NCI-H2029 (cell line): ENCODE results near the gene GAB3.
"Not testable (repeated sequence)": the region's sequence is repeated elsewhere in the genome, so short reads cannot be mapped to it uniquely, and the experiment has no call there.

Experiments used
- DNase-seq: peaks from one replicate; lab custom pipeline; 2025; lab: John Stamatoyannopoulos, UW

GAB3 gene

GRCh38 chrX:154724993-154725756 is 25.7 kb downstream of the GAB3 start:
- no peak for DNase-seq

GRCh38 chrX:154721155-154721554 is 29.7 kb downstream of the GAB3 start:
- DNase-seq, result no peak

GRCh38 chrX:154720067-154720466 is 30.8 kb downstream of the GAB3 start:
- DNase-seq, result no peak

GRCh38 chrX:154719132-154719675 is 31.7 kb downstream of the GAB3 start:
- DNase-seq, result no peak

GRCh38 chrX:154718616-154719015 is 32.3 kb downstream of the GAB3 start:
- DNase-seq, result no peak

DNA sequence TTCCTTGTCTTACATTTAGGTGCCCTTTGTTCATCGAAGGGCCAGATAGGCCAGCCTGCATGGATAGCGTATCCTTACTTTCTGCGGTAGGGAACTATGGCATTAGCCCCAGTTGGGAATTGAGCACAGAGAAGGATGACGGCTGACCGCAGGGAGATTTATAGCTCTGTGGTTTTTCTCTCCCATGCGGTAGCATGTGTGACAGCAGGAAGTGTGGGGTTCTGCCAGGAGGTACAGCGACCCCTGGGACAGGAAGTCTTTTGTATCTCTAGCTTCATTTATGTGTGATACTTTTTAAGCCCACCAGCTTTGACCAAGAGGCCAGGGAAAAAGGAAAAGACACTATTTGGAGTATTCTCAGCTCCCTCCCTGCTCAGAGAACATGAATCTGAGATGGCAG is 33.1 kb downstream of the GAB3 start:
- no peak for DNase-seq

DNA sequence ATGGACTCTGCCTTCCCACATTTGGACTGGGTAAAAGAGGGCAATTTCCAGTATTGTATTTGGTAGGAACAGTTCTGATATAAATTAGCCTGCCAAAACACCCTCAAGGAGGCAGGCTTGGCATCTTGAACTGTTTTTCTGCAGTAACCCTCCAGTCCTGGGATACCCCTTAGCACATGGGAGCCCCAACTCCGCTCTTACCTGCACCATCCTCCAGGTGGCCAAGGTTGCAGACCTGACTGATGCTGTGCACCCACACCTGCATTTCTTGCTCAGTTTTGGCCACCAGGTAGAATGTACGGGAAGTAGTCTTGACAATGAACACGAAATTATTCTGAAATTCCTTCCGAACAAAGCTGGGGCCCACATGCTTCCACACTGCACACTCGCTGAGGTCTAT is 35.1 kb downstream of the GAB3 start:
- DNase-seq, result no peak

GRCh38 chrX:154714925-154715324 is 36.0 kb downstream of the GAB3 start:
- DNase-seq, result no peak

GRCh38 chrX:154712781-154713740 is 37.8 kb downstream of the GAB3 start:
- no peak for DNase-seq

DNA sequence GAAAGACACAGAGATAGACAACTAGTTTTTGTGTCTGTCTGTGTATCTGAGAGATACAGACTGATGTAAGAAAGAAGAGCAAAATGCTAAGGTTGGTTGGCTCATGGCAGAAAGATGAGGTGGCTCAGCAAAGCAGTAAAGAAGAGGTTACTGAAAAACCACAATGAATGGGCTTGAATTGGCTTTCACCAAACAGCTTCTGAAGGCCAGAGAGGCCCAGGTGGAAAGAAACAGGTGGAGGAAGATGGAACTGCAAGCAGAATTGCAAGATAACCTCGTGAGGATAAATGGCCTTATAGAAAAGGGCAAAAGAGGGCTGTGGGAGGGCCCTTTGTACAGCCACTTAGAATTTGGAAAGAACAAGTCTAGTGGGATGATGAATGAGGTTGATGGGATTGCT is 39.6 kb downstream of the GAB3 start:
- no peak for DNase-seq

DNA sequence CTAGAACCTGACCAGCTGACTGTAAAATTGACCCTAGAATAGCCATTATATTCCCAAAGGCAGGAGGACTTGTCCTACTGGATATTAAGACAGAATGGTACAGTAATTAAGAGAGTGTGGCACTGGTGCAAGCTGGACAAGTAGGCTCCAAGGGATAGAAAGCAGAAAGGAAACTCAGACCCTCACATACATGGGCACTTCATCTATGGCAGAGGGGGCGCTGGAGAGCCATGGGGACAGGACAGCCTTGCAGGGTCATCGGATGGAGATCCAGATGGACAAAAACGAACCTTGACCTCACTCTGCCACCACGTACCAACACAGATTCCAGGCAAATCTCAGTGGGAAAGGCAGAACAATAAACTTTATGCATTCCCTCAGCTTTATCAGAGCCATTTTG is 40.6 kb downstream of the GAB3 start:
- no peak for DNase-seq

- no peak for DNase-seq
Measured at GRCh38 chrX:154698630-154699248, 52.1 kb downstream of the GAB3 start.

DNA sequence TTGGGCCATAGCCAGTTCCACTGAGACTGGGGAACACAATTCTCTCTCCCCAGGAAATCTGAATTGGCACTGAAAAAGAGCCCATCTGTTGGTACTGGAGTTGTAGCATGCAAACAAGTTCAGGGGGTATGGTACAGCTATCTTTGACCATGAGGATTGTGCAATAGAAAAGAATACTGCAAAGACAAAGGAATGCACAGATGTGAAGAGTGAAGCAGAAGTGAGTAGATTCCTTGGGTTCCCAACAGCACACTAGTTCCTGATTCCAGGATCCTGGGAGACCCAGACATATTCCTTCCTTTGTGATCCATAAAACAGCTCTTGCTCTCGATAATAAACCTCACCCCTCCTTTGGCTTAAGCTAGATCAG is 54.2 kb downstream of the GAB3 start:
- no peak for DNase-seq

- no peak for DNase-seq
Measured at GRCh38 chrX:154695911-154696675, 54.8 kb downstream of the GAB3 start.

- DNase-seq, result no peak
Measured at GRCh38 chrX:154693394-154693793, 57.5 kb downstream of the GAB3 start.

DNA sequence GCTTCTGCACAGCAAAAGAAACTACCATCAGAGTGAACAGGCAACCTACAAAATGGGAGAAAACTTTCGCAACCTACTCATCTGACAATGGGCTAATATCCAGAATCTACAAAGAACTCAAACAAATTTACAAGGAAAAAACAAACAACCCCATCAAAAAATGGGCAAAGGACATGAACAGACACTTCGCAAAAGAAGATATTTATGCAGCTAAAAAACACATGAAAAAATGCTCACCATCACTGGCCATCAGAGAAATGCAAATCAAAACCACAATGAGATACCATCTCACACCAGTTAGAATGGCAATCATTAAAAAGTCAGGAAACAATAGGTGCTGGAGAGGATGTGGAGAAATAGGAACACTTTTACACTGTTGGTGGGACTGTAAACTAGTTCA is 60.4 kb downstream of the GAB3 start:
- not testable (repeated sequence) for DNase-seq

GRCh38 chrX:154672084-154672483 is 78.8 kb downstream of the GAB3 start:
- not testable (repeated sequence) for DNase-seq

DNA sequence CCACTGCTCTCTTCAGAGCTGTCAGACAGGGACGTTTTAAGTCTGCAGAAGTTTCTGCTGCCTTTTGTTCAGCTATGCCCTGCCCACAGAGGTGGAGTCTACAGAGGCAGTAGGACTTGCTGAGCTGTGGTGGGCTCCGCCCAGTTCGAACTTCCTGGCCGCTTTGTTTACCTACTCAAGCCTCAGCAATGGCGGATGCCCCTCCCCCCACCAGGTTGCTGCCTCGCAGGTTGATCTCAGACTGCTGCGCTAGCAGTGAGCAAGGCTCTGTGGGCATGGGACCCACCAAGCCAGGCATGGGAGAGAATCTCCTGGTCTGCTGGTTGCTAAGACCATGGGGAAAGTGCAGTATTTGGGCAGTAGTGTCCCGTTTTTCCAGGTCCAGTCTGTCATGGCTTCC is 80.0 kb downstream of the GAB3 start:
- not testable (repeated sequence) for DNase-seq

DNA sequence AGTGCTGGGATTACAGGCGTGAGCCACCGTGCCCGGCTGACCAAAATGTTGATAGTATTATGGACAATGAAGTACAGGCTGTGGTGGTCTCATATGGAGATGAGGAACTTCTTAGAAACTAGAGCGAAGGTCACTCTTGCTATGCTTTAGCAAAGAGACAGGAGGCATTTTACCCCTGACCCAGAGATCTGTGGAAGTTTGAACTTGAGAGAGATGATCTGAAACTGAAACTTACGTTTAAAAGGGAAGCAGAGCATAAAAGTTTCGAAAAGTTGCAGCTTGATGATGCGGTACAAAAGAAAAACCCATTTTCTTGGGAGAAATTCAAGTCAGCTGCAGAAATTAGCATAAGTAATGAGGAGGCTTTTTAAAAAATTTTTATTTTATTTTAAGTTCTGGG is 89.0 kb downstream of the GAB3 start:
- DNase-seq, result no peak

DNA sequence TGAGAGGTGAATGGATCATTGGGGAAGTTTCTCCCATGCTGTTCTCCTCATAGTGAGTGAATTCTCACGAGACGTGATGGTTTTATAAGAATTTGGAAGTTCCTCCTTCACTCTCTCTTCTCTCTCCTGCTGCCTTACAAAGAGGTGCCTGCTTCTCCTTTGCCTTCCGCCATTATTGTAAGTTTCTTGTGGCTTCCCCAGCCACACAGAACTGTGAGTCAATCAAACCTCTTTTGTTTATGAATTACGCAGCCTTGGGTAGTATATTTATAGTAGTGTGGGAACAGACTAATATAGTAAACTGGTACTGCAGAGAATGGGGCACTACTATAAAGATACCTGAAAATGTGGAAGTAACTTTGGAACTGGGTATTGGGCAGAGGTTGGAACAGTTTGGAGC is 89.7 kb downstream of the GAB3 start:
- DNase-seq, result no peak

DNA sequence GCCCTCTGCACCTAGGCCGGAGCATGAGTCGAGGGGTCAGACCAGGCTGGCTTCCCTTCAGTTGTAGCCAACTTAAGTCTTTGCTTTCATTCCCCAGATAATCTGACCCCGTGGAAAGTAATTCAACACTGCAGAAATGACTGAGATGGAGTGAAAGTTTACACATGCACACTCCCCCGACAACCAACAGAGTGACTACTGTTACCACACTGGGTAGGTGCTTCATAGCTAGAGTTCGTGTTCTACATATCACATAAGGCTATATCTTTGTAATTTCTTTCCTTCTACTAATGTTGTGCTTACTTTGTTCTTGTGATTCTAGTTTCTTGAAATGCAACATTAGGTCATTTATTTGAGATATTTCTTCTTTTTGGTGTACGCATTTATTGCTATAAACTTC is 90.3 kb downstream of the GAB3 start:
- DNase-seq, result no peak

DNA sequence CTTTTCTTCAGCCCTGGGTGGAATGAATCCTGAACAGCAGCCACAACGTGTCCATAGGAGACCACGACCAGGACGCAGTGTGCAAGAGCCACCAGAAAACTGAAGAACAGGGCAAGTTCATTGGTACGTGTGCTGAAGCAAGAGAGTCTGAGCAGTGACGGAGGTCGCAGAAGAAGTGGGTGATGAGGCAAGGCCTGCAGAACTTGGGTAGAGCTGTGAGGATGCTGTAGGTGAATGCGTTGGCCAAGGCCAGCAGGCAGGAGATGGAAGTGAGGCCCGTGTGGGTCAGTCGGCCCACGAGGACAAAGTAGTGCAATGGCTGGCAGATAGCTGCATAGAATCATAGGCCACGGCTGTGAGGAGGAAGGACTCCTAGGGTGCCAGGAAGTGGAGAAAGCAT is 91.9 kb downstream of the GAB3 start:
- no peak for DNase-seq
